ENCODE data around the gene CKLF.

DNA sequence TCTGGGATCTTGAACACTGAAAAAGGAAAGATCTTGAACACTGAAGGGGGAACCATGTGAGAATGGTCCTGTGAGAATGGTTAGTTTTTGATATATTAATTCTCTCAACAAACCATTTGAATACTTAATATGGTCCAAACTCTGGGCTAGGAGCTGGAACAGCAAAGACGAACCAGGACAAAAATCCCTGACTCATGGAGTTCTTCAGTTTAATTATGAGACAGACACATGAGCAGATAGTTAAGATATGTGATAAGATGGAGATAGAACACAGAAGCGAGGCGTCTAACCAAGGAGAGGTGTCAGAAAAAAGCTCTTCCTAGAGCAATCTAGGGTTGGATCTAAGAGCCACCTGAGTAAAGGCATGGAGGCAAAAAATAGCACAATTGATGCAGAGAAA lies 1.6 kb downstream of the CKLF start:
- TF ChIP-seq, protein P1, sequence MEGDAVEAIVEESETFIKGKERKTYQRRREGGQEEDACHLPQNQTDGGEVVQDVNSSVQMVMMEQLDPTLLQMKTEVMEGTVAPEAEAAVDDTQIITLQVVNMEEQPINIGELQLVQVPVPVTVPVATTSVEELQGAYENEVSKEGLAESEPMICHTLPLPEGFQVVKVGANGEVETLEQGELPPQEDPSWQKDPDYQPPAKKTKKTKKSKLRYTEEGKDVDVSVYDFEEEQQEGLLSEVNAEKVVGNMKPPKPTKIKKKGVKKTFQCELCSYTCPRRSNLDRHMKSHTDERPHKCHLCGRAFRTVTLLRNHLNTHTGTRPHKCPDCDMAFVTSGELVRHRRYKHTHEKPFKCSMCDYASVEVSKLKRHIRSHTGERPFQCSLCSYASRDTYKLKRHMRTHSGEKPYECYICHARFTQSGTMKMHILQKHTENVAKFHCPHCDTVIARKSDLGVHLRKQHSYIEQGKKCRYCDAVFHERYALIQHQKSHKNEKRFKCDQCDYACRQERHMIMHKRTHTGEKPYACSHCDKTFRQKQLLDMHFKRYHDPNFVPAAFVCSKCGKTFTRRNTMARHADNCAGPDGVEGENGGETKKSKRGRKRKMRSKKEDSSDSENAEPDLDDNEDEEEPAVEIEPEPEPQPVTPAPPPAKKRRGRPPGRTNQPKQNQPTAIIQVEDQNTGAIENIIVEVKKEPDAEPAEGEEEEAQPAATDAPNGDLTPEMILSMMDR (IDR thresholded peaks at IDR 0.05; ENCODE audit: low read depth, low read length, missing input control), result no peak
- TF ChIP-seq RAD21 (IDR thresholded peaks at IDR 0.05), result no peak
- TF ChIP-seq EGR1 (IDR thresholded peaks at IDR 0.05; ENCODE audit: low read depth in 2 of 2), result no peak
- no peak for TF ChIP-seq JUND (IDR thresholded peaks at IDR 0.05)
- TF ChIP-seq, protein P2, sequence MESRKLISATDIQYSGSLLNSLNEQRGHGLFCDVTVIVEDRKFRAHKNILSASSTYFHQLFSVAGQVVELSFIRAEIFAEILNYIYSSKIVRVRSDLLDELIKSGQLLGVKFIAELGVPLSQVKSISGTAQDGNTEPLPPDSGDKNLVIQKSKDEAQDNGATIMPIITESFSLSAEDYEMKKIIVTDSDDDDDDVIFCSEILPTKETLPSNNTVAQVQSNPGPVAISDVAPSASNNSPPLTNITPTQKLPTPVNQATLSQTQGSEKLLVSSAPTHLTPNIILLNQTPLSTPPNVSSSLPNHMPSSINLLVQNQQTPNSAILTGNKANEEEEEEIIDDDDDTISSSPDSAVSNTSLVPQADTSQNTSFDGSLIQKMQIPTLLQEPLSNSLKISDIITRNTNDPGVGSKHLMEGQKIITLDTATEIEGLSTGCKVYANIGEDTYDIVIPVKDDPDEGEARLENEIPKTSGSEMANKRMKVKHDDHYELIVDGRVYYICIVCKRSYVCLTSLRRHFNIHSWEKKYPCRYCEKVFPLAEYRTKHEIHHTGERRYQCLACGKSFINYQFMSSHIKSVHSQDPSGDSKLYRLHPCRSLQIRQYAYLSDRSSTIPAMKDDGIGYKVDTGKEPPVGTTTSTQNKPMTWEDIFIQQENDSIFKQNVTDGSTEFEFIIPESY (IDR thresholded peaks at IDR 0.05), result no peak

Data from liver (tissue), 3 donors.